ENCODE data around the gene P3H2. TPM values are rescaled to one million over a fixed set of nuclear protein-coding genes. Genes with fewer than 3 reads are reported as not detected.
"Not testable (repeated sequence)": the region's sequence is repeated elsewhere in the genome, so short reads cannot be mapped to it uniquely, and the experiment has no call there.

The P3H2 gene
- total RNA-seq, 2 donors from 2014 or later = not detected

GRCh38 chr3:190144793-190145192, 24.1 kb upstream of the P3H2 start:
- not testable (repeated sequence) for H3K4me3 Mint-ChIP-seq; ATAC-seq; H3K4me1 Mint-ChIP-seq; DNase-seq; H3K27ac Mint-ChIP-seq; H3K9me3 ChIP-seq (ENCODE audit: control insufficient read depth, low read length, poor library complexity, severe bottlenecking); H3K36me3 Mint-ChIP-seq (ENCODE audit: low read depth); H3K27me3 Mint-ChIP-seq

GRCh38 chr3:190142041-190142440, 21.3 kb upstream of the P3H2 start:
- H3K4me3 Mint-ChIP-seq = no peak overlapping the region
- no peak overlapping the region for H3K27ac Mint-ChIP-seq
- ATAC-seq (no peak), DNase-seq (no peak)
- peaks cover 2% of the 10 kb centered on the region for H3K4me1 Mint-ChIP-seq
- peaks cover 12% of the 10 kb centered on the region for H3K27me3 Mint-ChIP-seq
- H3K9me3 ChIP-seq (ENCODE audit: control insufficient read depth, low read length, poor library complexity, severe bottlenecking) = no peaks in the 10 kb centered on the region
- H3K36me3 Mint-ChIP-seq (ENCODE audit: low read depth) = peaks cover 3% of the 10 kb centered on the region

- Mint-ChIP-seq H3K27me3 (peaks cover 12% of the 10 kb centered on the region), H3K4me3 (no peak overlapping the region), H3K36me3 (ENCODE audit: low read depth) (no peaks in the 10 kb centered on the region), H3K4me1 (peaks cover 2% of the 10 kb centered on the region), H3K27ac (no peak overlapping the region)
- ATAC-seq (no peak), DNase-seq (no peak)
- no peaks in the 10 kb centered on the region for H3K9me3 ChIP-seq (ENCODE audit: control insufficient read depth, low read length, poor library complexity, severe bottlenecking)
Observed at GRCh38 chr3:190139365-190139764, 18.7 kb upstream of the P3H2 start.

- no peak for ATAC-seq
- no peak overlapping the region for H3K27ac Mint-ChIP-seq
- H3K36me3 Mint-ChIP-seq (ENCODE audit: low read depth) = no peaks in the 10 kb centered on the region
Observed at GRCh38 chr3:190132371-190132770, 11.7 kb upstream of the P3H2 start.

GRCh38 chr3:190131329-190131728, 10.6 kb upstream of the P3H2 start:
- DNase-seq (no peak), ATAC-seq (no peak)
- H3K27ac Mint-ChIP-seq = no peak overlapping the region
- no peaks in the 10 kb centered on the region for H3K36me3 Mint-ChIP-seq (ENCODE audit: low read depth)
- peaks cover 4% of the 10 kb centered on the region for H3K4me1 Mint-ChIP-seq
- peaks cover 48% of the 10 kb centered on the region for H3K27me3 Mint-ChIP-seq
- no peaks in the 10 kb centered on the region for H3K9me3 ChIP-seq (ENCODE audit: control insufficient read depth, low read length, poor library complexity, severe bottlenecking)
- H3K4me3 Mint-ChIP-seq = no peak overlapping the region

More at GRCh38 chr3:190132371-190132770, 11.7 kb upstream of the P3H2 start:
- Mint-ChIP-seq H3K4me3 (no peak overlapping the region), H3K4me1 (peaks cover 4% of the 10 kb centered on the region), H3K27me3 (peaks cover 48% of the 10 kb centered on the region)
- H3K9me3 ChIP-seq (ENCODE audit: control insufficient read depth, low read length, poor library complexity, severe bottlenecking) = no peaks in the 10 kb centered on the region
- DNase-seq = no peak

GRCh38 chr3:190130696-190131095, 10.0 kb upstream of the P3H2 start:
- no peaks in the 10 kb centered on the region for H3K9me3 ChIP-seq (ENCODE audit: control insufficient read depth, low read length, poor library complexity, severe bottlenecking)
- Mint-ChIP-seq H3K27me3 (peaks cover 48% of the 10 kb centered on the region), H3K27ac (no peak overlapping the region), H3K4me1 (peaks cover 4% of the 10 kb centered on the region), H3K36me3 (ENCODE audit: low read depth) (no peaks in the 10 kb centered on the region), H3K4me3 (no peak overlapping the region)
- ATAC-seq = no peak
- DNase-seq = no peak

GRCh38 chr3:190130037-190130436, 9.3 kb upstream of the P3H2 start:
- no peaks in the 10 kb centered on the region for H3K36me3 Mint-ChIP-seq (ENCODE audit: low read depth)
- H3K4me3 Mint-ChIP-seq = no peak overlapping the region
- peaks cover 4% of the 10 kb centered on the region for H3K4me1 Mint-ChIP-seq
- H3K9me3 ChIP-seq (ENCODE audit: control insufficient read depth, low read length, poor library complexity, severe bottlenecking) = no peaks in the 10 kb centered on the region
- ATAC-seq (no peak), DNase-seq (no peak)
- H3K27ac Mint-ChIP-seq = no peak overlapping the region
- H3K27me3 Mint-ChIP-seq = peaks cover 43% of the 10 kb centered on the region

- Mint-ChIP-seq H3K27ac (no peak overlapping the region), H3K36me3 (ENCODE audit: low read depth) (no peaks in the 10 kb centered on the region), H3K4me3 (no peak overlapping the region), H3K27me3 (peaks cover 45% of the 10 kb centered on the region), H3K4me1 (peaks cover 2% of the 10 kb centered on the region)
- ATAC-seq = no peak
- no peaks in the 10 kb centered on the region for H3K9me3 ChIP-seq (ENCODE audit: control insufficient read depth, low read length, poor library complexity, severe bottlenecking)
- no peak for DNase-seq
Observed at GRCh38 chr3:190127797-190128196, 7.1 kb upstream of the P3H2 start.

GRCh38 chr3:190127195-190127594, 6.5 kb upstream of the P3H2 start:
- no peaks in the 10 kb centered on the region for H3K9me3 ChIP-seq (ENCODE audit: control insufficient read depth, low read length, poor library complexity, severe bottlenecking)
- DNase-seq (no peak), ATAC-seq (no peak)
- H3K4me1 Mint-ChIP-seq = peaks cover 2% of the 10 kb centered on the region
- H3K27me3 Mint-ChIP-seq = peaks cover 45% of the 10 kb centered on the region
- H3K27ac Mint-ChIP-seq = no peak overlapping the region
- no peaks in the 10 kb centered on the region for H3K36me3 Mint-ChIP-seq (ENCODE audit: low read depth)
- no peak overlapping the region for H3K4me3 Mint-ChIP-seq

GRCh38 chr3:190125436-190126068, 4.9 kb upstream of the P3H2 start:
- H3K9me3 ChIP-seq (ENCODE audit: control insufficient read depth, low read length, poor library complexity, severe bottlenecking) = no peaks in the 10 kb centered on the region
- Mint-ChIP-seq H3K4me3 (no peak overlapping the region), H3K4me1 (peaks cover 2% of the 10 kb centered on the region), H3K36me3 (ENCODE audit: low read depth) (no peaks in the 10 kb centered on the region), H3K27me3 (peaks cover 50% of the 10 kb centered on the region), H3K27ac (no peak overlapping the region)
- DNase-seq = no peak
- no peak for ATAC-seq

GRCh38 chr3:190124067-190124466, 3.4 kb upstream of the P3H2 start:
- no peak for ATAC-seq
- H3K4me1 Mint-ChIP-seq = peaks cover 7% of the 10 kb centered on the region
- peaks cover 62% of the 10 kb centered on the region for H3K27me3 Mint-ChIP-seq
- DNase-seq = no peak
- no peak overlapping the region for H3K4me3 Mint-ChIP-seq
- no peak overlapping the region for H3K27ac Mint-ChIP-seq
- peaks cover 5% of the 10 kb centered on the region for H3K36me3 Mint-ChIP-seq (ENCODE audit: low read depth)
- no peaks in the 10 kb centered on the region for H3K9me3 ChIP-seq (ENCODE audit: control insufficient read depth, low read length, poor library complexity, severe bottlenecking)

- ATAC-seq = no peak
- Mint-ChIP-seq H3K27me3 (peaks cover 63% of the 10 kb centered on the region), H3K27ac (no peak overlapping the region), H3K36me3 (ENCODE audit: low read depth) (peaks cover 5% of the 10 kb centered on the region), H3K4me3 (no peak overlapping the region), H3K4me1 (peaks cover 5% of the 10 kb centered on the region)
- DNase-seq = no peak
- no peaks in the 10 kb centered on the region for H3K9me3 ChIP-seq (ENCODE audit: control insufficient read depth, low read length, poor library complexity, severe bottlenecking)
Observed at GRCh38 chr3:190122198-190122771, 1.6 kb upstream of the P3H2 start.

- Mint-ChIP-seq H3K27me3 (peaks cover 70% of the 10 kb centered on the region), H3K4me3 (no peak overlapping the region), H3K36me3 (ENCODE audit: low read depth) (peaks cover 5% of the 10 kb centered on the region), H3K27ac (no peak overlapping the region), H3K4me1 (peaks cover 5% of the 10 kb centered on the region)
- no peaks in the 10 kb centered on the region for H3K9me3 ChIP-seq (ENCODE audit: control insufficient read depth, low read length, poor library complexity, severe bottlenecking)
- ATAC-seq (no peak), DNase-seq (no peak)
Observed at GRCh38 chr3:190121383-190121782, 686 bp upstream of the P3H2 start.

- H3K27ac Mint-ChIP-seq = no peak overlapping the region
- H3K27me3 Mint-ChIP-seq = peaks cover 73% of the 10 kb centered on the region
- ATAC-seq (no peak), DNase-seq (no peak)
- no peaks in the 10 kb centered on the region for H3K9me3 ChIP-seq (ENCODE audit: control insufficient read depth, low read length, poor library complexity, severe bottlenecking)
- H3K4me3 Mint-ChIP-seq = peak overlapping the region; percentile 53
- H3K36me3 Mint-ChIP-seq (ENCODE audit: low read depth) = peaks cover 5% of the 10 kb centered on the region
- peaks cover 5% of the 10 kb centered on the region for H3K4me1 Mint-ChIP-seq
Observed at GRCh38 chr3:190121061-190121377, 322 bp upstream of the P3H2 start.
